ENCODE results near the gene LNPK. TPM values are rescaled to one million over a fixed set of nuclear protein-coding genes. Genes with fewer than 3 reads are reported as not detected.

Gene LNPK
- total RNA-seq, 1 experiment from 2014 or later, result 10.3 TPM

DNA sequence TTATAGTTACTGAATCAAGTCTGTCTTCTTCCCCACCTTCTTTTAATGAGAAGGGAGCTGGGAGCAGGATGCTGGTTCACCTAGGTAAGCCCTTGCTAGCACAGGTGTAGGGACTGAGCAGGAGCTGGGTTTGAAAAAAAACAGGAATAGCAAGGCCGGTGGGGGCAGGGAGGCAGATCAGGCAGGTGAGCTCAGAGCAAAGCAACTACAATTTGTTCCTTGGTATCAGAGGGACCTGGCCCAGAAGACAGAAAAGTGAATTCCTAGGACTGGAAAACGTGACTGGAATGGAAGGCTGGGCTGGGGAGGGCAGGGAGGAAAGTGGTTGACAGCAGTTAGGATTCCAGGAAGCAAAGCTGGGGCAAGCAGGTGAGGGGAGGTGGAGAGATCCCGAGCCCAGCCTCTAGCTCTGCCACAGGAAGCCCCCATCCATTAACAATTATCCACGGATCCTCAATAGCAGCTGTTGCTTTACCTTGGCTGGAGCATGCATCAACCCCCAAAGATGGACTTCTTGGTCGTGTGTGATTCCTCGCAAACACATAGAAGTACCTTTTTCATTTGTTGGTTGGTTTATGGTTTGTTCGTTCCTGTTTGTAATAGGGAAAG, 118.4 kb downstream of the LNPK start:
- H3K4me3 Mint-ChIP-seq, result no peak overlapping the region; the same call in 1 of the 2 replicates
- peak overlapping the region; percentile 9; the same call in 1 of the 2 replicates for H3K27ac Mint-ChIP-seq
- no peaks in the 10 kb centered on the region for H3K27me3 Mint-ChIP-seq (ENCODE audit: low read depth)
- peaks cover 19% of the 10 kb centered on the region for H3K4me1 Mint-ChIP-seq
- CTCF ChIA-PET, result interaction anchor here (0.7 to 2.1 kb wide), 4 partner anchors 31 to 214 kb away, joined by 3 to 10 read pairs (median 5); no protein-coding TSS in a partner anchor
- ATAC-seq (peak; percentile 84), DNase-seq (ENCODE audit: low spot score) (peak; percentile 48)
- TF ChIP-seq, protein P1, sequence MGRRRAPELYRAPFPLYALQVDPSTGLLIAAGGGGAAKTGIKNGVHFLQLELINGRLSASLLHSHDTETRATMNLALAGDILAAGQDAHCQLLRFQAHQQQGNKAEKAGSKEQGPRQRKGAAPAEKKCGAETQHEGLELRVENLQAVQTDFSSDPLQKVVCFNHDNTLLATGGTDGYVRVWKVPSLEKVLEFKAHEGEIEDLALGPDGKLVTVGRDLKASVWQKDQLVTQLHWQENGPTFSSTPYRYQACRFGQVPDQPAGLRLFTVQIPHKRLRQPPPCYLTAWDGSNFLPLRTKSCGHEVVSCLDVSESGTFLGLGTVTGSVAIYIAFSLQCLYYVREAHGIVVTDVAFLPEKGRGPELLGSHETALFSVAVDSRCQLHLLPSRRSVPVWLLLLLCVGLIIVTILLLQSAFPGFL (CRISPR knock-in tag; IDR thresholded peaks at IDR 0.05; ENCODE audit: borderline replicate concordance), result no peak
- TF ChIP-seq, protein P2, sequence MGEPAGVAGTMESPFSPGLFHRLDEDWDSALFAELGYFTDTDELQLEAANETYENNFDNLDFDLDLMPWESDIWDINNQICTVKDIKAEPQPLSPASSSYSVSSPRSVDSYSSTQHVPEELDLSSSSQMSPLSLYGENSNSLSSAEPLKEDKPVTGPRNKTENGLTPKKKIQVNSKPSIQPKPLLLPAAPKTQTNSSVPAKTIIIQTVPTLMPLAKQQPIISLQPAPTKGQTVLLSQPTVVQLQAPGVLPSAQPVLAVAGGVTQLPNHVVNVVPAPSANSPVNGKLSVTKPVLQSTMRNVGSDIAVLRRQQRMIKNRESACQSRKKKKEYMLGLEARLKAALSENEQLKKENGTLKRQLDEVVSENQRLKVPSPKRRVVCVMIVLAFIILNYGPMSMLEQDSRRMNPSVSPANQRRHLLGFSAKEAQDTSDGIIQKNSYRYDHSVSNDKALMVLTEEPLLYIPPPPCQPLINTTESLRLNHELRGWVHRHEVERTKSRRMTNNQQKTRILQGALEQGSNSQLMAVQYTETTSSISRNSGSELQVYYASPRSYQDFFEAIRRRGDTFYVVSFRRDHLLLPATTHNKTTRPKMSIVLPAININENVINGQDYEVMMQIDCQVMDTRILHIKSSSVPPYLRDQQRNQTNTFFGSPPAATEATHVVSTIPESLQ (CRISPR knock-in tag; IDR thresholded peaks at IDR 0.05), result no peak
- TF ChIP-seq, protein P3, sequence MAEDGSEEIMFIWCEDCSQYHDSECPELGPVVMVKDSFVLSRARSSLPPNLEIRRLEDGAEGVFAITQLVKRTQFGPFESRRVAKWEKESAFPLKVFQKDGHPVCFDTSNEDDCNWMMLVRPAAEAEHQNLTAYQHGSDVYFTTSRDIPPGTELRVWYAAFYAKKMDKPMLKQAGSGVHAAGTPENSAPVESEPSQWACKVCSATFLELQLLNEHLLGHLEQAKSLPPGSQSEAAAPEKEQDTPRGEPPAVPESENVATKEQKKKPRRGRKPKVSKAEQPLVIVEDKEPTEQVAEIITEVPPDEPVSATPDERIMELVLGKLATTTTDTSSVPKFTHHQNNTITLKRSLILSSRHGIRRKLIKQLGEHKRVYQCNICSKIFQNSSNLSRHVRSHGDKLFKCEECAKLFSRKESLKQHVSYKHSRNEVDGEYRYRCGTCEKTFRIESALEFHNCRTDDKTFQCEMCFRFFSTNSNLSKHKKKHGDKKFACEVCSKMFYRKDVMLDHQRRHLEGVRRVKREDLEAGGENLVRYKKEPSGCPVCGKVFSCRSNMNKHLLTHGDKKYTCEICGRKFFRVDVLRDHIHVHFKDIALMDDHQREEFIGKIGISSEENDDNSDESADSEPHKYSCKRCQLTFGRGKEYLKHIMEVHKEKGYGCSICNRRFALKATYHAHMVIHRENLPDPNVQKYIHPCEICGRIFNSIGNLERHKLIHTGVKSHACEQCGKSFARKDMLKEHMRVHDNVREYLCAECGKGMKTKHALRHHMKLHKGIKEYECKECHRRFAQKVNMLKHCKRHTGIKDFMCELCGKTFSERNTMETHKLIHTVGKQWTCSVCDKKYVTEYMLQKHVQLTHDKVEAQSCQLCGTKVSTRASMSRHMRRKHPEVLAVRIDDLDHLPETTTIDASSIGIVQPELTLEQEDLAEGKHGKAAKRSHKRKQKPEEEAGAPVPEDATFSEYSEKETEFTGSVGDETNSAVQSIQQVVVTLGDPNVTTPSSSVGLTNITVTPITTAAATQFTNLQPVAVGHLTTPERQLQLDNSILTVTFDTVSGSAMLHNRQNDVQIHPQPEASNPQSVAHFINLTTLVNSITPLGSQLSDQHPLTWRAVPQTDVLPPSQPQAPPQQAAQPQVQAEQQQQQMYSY (CRISPR knock-in tag; IDR thresholded peaks at IDR 0.05), result no peak
- TF ChIP-seq ETV6 (CRISPR knock-in tag; IDR thresholded peaks at IDR 0.05) (no peak; the same call in 1 of the 2 replicates), CREM (CRISPR knock-in tag; IDR thresholded peaks at IDR 0.05) (no peak), TP53 (CRISPR knock-in tag; IDR thresholded peaks at IDR 0.05) (no peak)
- TF ChIP-seq, protein P4, sequence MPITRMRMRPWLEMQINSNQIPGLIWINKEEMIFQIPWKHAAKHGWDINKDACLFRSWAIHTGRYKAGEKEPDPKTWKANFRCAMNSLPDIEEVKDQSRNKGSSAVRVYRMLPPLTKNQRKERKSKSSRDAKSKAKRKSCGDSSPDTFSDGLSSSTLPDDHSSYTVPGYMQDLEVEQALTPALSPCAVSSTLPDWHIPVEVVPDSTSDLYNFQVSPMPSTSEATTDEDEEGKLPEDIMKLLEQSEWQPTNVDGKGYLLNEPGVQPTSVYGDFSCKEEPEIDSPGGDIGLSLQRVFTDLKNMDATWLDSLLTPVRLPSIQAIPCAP (CRISPR knock-in tag; IDR thresholded peaks at IDR 0.05), result no peak
- TF ChIP-seq, protein P5, sequence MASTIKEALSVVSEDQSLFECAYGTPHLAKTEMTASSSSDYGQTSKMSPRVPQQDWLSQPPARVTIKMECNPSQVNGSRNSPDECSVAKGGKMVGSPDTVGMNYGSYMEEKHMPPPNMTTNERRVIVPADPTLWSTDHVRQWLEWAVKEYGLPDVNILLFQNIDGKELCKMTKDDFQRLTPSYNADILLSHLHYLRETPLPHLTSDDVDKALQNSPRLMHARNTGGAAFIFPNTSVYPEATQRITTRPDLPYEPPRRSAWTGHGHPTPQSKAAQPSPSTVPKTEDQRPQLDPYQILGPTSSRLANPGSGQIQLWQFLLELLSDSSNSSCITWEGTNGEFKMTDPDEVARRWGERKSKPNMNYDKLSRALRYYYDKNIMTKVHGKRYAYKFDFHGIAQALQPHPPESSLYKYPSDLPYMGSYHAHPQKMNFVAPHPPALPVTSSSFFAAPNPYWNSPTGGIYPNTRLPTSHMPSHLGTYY (CRISPR knock-in tag; IDR thresholded peaks at IDR 0.05), result no peak
- TF ChIP-seq, protein P6, sequence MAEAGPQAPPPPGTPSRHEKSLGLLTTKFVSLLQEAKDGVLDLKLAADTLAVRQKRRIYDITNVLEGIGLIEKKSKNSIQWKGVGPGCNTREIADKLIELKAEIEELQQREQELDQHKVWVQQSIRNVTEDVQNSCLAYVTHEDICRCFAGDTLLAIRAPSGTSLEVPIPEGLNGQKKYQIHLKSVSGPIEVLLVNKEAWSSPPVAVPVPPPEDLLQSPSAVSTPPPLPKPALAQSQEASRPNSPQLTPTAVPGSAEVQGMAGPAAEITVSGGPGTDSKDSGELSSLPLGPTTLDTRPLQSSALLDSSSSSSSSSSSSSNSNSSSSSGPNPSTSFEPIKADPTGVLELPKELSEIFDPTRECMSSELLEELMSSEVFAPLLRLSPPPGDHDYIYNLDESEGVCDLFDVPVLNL (CRISPR knock-in tag; IDR thresholded peaks at IDR 0.05; ENCODE audit: borderline replicate concordance, low read depth), result no peak
- POLR2A ChIA-PET, result interaction anchor here (0.8 to 1.0 kb wide), 2 partner anchors 49 to 61 kb away, joined by 3 read pairs; no protein-coding TSS in a partner anchor
- H3K36me3 Mint-ChIP-seq, result no peaks in the 10 kb centered on the region
- H3K9me3 Mint-ChIP-seq, result no peaks in the 10 kb centered on the region

DNA sequence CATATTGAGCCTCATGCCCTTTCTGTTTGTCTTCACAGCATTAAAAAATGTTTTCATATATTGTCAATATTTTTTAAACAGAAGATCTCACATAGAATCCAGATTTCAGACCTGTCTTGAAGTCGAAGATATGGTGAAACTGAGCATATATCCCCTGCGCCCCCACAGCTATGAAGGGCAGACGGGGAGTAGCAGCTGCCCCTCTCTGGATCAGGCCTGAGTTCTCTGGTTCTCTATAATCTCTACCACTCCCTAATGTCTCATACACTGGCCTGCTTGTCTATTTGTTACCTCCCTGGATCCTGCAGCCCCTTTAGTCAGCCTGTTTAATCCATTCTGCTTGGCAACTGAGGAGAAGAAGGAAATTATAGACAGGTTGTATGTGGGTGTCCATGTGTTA, 122.4 kb downstream of the LNPK start:
- Mint-ChIP-seq H3K27me3 (ENCODE audit: low read depth) (no peaks in the 10 kb centered on the region), H3K4me3 (no peak overlapping the region), H3K27ac (no peak overlapping the region), H3K9me3 (no peaks in the 10 kb centered on the region), H3K36me3 (no peaks in the 10 kb centered on the region), H3K4me1 (peaks cover 15% of the 10 kb centered on the region)
- TF ChIP-seq SMAD4 (CRISPR knock-in tag; IDR thresholded peaks at IDR 0.05), result no peak
- CTCF ChIA-PET, result no interaction called here
- DNase-seq (ENCODE audit: low spot score) (no peak), ATAC-seq (no peak)
- POLR2A ChIA-PET, result no interaction called here

All from WTC11 (cell line).